ENCODE measurements around the gene FOXC2.

DNA sequence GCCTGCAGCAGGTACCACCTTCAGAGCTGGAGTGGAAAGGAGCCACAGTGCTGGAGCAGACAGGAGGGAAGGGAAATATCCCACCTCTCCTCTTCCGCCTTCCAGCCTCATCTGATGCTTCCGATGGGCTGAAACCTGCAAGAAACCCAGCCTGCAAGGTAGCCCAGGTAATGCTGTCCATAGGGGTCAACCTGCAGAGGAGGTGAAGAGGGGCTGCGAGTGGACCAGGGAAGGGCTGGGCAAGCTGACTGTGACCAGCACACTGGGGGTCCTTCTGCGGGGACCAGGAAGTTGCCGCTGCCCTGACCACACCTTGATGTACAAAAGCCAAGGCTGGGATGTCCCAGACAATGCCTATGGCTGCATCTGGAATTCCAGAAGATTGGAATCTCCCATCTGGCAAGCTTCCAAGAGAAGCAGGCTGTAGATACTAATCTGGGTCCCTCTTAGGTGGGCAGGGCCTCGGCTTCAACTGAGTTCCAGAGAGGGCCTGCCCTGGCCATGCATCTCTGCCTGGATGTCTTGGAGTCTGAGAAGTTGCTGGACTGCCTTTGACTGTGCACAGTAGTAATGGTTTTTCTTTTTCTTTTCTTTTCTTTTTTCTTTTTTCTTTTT lies 17.5 kb downstream of the FOXC2 start:
- no peak for TF ChIP-seq BACH2 (CRISPR knock-in tag; IDR thresholded peaks at IDR 0.05; ENCODE audit: borderline replicate concordance)
- TF ChIP-seq, protein P1, sequence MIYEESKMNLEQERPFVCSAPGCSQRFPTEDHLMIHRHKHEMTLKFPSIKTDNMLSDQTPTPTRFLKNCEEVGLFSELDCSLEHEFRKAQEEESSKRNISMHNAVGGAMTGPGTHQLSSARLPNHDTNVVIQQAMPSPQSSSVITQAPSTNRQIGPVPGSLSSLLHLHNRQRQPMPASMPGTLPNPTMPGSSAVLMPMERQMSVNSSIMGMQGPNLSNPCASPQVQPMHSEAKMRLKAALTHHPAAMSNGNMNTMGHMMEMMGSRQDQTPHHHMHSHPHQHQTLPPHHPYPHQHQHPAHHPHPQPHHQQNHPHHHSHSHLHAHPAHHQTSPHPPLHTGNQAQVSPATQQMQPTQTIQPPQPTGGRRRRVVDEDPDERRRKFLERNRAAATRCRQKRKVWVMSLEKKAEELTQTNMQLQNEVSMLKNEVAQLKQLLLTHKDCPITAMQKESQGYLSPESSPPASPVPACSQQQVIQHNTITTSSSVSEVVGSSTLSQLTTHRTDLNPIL (CRISPR knock-in tag; IDR thresholded peaks at IDR 0.05; ENCODE audit: low read depth): no peak
- no peak for TF ChIP-seq ZC3H10 (CRISPR knock-in tag; IDR thresholded peaks at IDR 0.05)
- no peak for TF ChIP-seq ZFP30 (CRISPR knock-in tag; IDR thresholded peaks at IDR 0.05)
- no peak for TF ChIP-seq CSDC2 (CRISPR knock-in tag; IDR thresholded peaks at IDR 0.05)
- TF ChIP-seq ZNF8 (CRISPR knock-in tag; IDR thresholded peaks at IDR 0.05): no peak
